ENCODE results near the gene TMEM217.

Gene TMEM217

GRCh38 chr6:37280162-37280887, 22.4 kb upstream of the TMEM217 start:
- no peak overlapping the region for H3K4me3 ChIP-seq (ENCODE audit: low read depth, low read length)
- no peak for DNase-seq (ENCODE audit: low read depth)
- TF ChIP-seq CTCF (IDR thresholded peaks at IDR 0.05; ENCODE audit: control insufficient read depth, extremely low read depth, insufficient read depth) = no peak

GRCh38 chr6:37279366-37280134, 21.6 kb upstream of the TMEM217 start:
- no peak for DNase-seq (ENCODE audit: low read depth)
- H3K4me3 ChIP-seq (ENCODE audit: low read depth, low read length) = no peak overlapping the region
- no peak for TF ChIP-seq CTCF (IDR thresholded peaks at IDR 0.05; ENCODE audit: control insufficient read depth, extremely low read depth, insufficient read depth)

- no peak for DNase-seq (ENCODE audit: low read depth)
- TF ChIP-seq CTCF (IDR thresholded peaks at IDR 0.05; ENCODE audit: control insufficient read depth, extremely low read depth, insufficient read depth) = no peak
- H3K4me3 ChIP-seq (ENCODE audit: low read depth, low read length) = no peak overlapping the region
These were observed 19.1 kb upstream of the TMEM217 start for GRCh38 chr6:37277001-37277409.

- no peak for DNase-seq (ENCODE audit: low read depth)
- TF ChIP-seq CTCF (IDR thresholded peaks at IDR 0.05; ENCODE audit: control insufficient read depth, extremely low read depth, insufficient read depth) = no peak
These were observed 17.4 kb upstream of the TMEM217 start for GRCh38 chr6:37275350-37275749.

GRCh38 chr6:37273690-37274089, 15.7 kb upstream of the TMEM217 start:
- no peak overlapping the region for H3K4me3 ChIP-seq (ENCODE audit: low read depth, low read length)

More at GRCh38 chr6:37275350-37275749, 17.4 kb upstream of the TMEM217 start:
- no peak overlapping the region for H3K4me3 ChIP-seq (ENCODE audit: low read depth, low read length)

GRCh38 chr6:37272834-37273566, 15.1 kb upstream of the TMEM217 start:
- no peak for TF ChIP-seq CTCF (IDR thresholded peaks at IDR 0.05; ENCODE audit: control insufficient read depth, extremely low read depth, insufficient read depth)
- DNase-seq (ENCODE audit: low read depth) = no peak
- no peak overlapping the region for H3K4me3 ChIP-seq (ENCODE audit: low read depth, low read length)

More at GRCh38 chr6:37273690-37274089, 15.7 kb upstream of the TMEM217 start:
- no peak for TF ChIP-seq CTCF (IDR thresholded peaks at IDR 0.05; ENCODE audit: control insufficient read depth, extremely low read depth, insufficient read depth)
- DNase-seq (ENCODE audit: low read depth) = no peak

Data from LNCaP clone FGC (cell line).